Neutrophil (primary cell): ENCODE results near the gene USP48.
A peak's percentile ranks its signal among the peaks of the same experiment; 100 is the strongest.

Source experiments
- H3K27ac ChIP-seq: fragments of 200-600 bp; sonication (generic); 2 replicates; pipeline ENCODE4 v1.5.1; 2016; ENCODE audit warnings: mild to moderate bottlenecking, moderate library complexity
- H3K27me3 ChIP-seq: fragments of 200-600 bp; sonication (generic); 2 replicates; pipeline ENCODE4 v1.6.0; 2016; ENCODE audit warnings: mild to moderate bottlenecking
- H3K36me3 ChIP-seq: fragments of 200-600 bp; sonication (generic); 2 replicates; pipeline ENCODE4 v1.5.1; 2017
- H3K4me1 ChIP-seq, 2 experiments: fragments of 200-600 bp in 1 of 2; sonication (generic) in 1 of 2; 1 replicate in 1 of 2; 2 replicates in 1 of 2; pipeline versions ENCODE4 v1.5.1 to v1.6.1; 2013 to 2016; ENCODE audit warnings: low read depth in 1 of 2, low read length in 1 of 2, mild to moderate bottlenecking in 1 of 2, moderate library complexity in 1 of 2; ENCODE audit not compliant: control insufficient read depth in 1 of 2, insufficient read depth in 1 of 2
- H3K4me3 ChIP-seq, 2 experiments: fragments of 200-600 bp in 1 of 2; sonication (generic) in 1 of 2; 1 replicate in 1 of 2; 2 replicates in 1 of 2; pipeline ENCODE4 v1.5.1; 2013 to 2016; ENCODE audit warnings: low read depth in 1 of 2, low read length in 1 of 2, mild to moderate bottlenecking in 1 of 2, moderate library complexity in 1 of 2
- H3K9me3 ChIP-seq: fragments of 200-600 bp; sonication (generic); 2 replicates; pipeline ENCODE4 v1.5.1; 2016
- TF ChIP-seq, protein P1 (sequence below): fragments of 200-600 bp; sonication (generic); IDR thresholded peaks from 2 replicates; pipeline ENCODE4 v1.5.1; 2016; ENCODE audit warnings: antibody characterized with exemption

The USP48 gene

DNA sequence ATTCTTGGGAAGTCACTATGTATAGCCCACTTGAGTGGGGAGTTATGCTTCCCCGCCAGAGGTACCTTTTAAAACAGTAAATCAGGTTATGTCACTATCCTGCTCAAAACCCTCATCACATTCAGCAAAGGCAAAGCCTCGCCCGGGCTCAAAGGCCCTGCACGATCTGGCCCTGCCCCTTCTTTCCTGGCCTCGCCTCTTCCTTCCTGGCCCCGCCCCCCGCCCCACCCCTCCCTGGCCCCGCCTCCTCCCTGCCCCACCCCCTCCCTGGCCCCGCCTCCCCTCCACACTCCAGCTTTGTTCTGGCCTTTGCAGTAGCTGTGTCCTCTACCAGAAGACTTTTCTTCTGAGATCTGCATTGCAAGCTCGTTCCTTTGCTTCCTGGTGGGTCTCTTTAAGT is 35.7 kb upstream of the USP48 start:
- H3K4me1 ChIP-seq: peaks cover 20 to 28% of the 10 kb centered on the region in 2 experiments
- no peak overlapping the region for H3K27ac ChIP-seq
- TF ChIP-seq, protein P1, sequence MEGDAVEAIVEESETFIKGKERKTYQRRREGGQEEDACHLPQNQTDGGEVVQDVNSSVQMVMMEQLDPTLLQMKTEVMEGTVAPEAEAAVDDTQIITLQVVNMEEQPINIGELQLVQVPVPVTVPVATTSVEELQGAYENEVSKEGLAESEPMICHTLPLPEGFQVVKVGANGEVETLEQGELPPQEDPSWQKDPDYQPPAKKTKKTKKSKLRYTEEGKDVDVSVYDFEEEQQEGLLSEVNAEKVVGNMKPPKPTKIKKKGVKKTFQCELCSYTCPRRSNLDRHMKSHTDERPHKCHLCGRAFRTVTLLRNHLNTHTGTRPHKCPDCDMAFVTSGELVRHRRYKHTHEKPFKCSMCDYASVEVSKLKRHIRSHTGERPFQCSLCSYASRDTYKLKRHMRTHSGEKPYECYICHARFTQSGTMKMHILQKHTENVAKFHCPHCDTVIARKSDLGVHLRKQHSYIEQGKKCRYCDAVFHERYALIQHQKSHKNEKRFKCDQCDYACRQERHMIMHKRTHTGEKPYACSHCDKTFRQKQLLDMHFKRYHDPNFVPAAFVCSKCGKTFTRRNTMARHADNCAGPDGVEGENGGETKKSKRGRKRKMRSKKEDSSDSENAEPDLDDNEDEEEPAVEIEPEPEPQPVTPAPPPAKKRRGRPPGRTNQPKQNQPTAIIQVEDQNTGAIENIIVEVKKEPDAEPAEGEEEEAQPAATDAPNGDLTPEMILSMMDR: no peak
- H3K9me3 ChIP-seq: no peaks in the 10 kb centered on the region
- H3K36me3 ChIP-seq: no peaks in the 10 kb centered on the region
- peaks cover 16% of the 10 kb centered on the region for H3K27me3 ChIP-seq
- H3K4me3 ChIP-seq: no peak overlapping the region

DNA sequence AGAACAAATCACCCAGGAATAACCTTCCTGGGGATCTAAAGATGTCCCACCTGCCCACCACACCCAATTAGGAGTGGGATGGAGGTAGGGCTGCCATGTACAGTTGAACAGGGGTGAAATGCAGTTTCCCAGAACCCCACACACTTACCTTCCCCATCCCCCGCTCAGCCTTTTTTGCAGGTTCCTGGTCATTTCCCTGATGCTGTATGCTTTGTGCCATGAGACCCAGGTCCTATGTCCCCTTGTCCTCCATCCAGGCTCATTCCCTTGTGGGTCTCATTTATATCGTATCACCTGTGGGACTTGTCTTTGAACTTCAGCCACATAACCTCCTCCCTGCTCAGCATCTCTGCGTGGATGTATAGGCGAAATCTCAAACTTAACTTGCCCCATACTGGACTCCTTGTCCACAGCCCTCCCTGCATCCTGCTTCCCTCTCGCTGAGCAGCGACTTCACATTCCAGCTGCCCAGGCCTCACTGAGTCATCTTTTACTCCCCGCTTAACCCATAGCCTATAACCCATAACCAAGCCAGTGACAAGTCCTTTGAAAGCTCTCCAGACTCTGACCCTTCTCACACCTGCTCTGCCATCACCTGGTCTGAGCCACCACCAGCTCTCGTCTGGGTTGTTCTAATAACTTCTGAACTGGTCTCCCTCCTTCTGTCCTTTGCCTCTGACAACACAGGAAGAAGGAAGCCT is 33.8 kb upstream of the USP48 start:
- H3K4me1 ChIP-seq: peaks cover 16 to 23% of the 10 kb centered on the region in 2 experiments
- TF ChIP-seq, protein P1: no peak
- H3K27me3 ChIP-seq: peaks cover 25% of the 10 kb centered on the region
- no peak overlapping the region for H3K4me3 ChIP-seq
- H3K27ac ChIP-seq: no peak overlapping the region
- no peaks in the 10 kb centered on the region for H3K9me3 ChIP-seq
- H3K36me3 ChIP-seq: no peaks in the 10 kb centered on the region

DNA sequence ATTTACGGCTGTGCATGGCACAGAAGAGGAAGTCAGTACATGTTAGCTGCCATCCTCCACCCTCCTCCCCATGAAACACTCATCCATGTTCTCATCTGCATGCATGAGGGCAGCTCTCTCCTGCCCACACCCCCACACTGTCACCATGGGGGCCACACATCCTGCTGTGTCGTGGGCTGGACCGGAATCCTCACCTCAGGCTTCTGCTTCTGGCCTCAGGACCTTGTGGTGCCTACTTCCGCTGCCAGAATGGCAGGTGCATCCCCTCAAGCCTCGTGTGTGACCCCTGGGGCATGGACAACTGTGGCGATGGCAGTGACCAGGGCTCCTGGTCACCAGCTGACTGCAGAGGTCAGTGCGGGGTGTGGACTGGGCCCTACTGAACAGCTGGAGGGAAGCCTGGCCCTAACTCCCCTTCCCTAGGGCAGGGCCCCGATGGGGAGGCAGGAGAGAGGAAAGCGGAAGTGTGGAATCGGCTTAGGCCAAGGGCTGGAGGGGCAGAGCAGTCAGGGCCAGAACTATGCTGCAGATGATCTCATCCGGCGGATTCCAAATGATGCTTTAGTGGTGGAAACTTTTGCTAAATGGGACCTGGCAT is 32.9 kb upstream of the USP48 start:
- no peaks in the 10 kb centered on the region for H3K36me3 ChIP-seq
- peak overlapping the region; percentile 37 for H3K27ac ChIP-seq
- H3K4me1 ChIP-seq: peaks cover 16 to 23% of the 10 kb centered on the region in 2 experiments
- H3K27me3 ChIP-seq: peaks cover 25% of the 10 kb centered on the region
- no peaks in the 10 kb centered on the region for H3K9me3 ChIP-seq
- TF ChIP-seq, protein P1: no peak
- H3K4me3 ChIP-seq: no peak overlapping the region

DNA sequence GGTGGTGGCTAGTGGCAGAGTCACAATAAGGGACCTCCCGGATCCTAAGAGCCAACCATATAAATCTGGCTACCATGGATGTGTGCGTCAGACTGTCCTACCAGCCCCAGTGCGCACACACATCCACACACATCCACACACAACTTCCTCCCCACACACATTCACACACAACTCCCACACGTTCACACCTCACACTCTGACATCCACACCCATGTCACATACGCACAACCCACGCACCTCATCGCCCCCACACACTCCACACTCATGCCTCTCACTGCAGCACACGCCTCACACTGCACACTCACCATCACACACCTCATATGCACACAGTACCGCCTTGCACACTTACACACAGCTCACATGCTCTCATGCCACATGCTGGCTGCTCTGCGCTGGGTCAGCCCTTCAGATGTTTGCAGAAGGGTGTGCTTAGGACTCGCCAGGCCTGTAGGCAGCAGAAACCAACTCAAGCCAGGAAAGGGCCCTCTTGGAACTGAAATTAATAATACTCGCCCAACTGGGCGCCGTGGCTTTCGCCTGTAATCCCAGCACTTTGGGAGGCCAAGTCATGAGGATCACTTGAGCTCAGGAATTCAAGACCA is 32.1 kb upstream of the USP48 start:
- H3K27me3 ChIP-seq: peaks cover 25% of the 10 kb centered on the region
- no peaks in the 10 kb centered on the region for H3K36me3 ChIP-seq
- no peak overlapping the region for H3K4me3 ChIP-seq
- H3K27ac ChIP-seq: no peak overlapping the region
- H3K4me1 ChIP-seq: peaks cover 16 to 23% of the 10 kb centered on the region in 2 experiments
- TF ChIP-seq, protein P1: no peak
- H3K9me3 ChIP-seq: no peaks in the 10 kb centered on the region

DNA sequence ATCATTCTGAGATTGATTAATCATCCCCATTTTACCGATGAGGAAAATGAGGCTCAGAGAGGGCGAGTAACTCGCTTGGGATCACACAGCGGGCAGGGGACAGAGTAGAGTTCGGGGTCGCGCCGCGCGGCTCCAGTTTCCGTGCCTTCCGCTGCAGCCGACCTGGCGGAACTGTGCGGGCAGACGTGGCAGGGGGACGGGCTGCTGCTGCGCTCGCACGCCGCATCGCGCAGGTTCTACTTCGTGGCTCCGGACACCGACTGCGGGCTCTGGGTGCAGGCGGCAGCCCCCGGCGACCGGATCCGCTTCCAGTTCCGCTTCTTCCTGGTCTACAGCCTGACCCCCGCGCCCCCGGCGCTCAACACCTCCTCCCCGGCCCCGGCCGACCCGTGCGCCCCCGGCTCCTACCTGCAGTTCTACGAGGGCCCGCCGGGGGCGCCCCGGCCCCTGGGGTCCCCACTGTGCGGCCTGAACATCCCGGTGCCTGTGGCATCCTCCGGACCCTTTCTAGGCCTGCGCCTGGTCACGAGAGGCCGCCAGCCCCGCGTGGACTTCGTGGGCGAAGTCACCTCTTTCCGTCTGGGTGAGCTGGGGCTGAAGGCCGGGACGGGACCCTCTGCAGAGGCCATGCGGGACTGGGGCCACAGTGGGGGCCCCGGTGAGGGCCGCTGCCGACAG is 31.4 kb upstream of the USP48 start:
- H3K9me3 ChIP-seq: no peaks in the 10 kb centered on the region
- peak overlapping the region; percentile 13 to 50 for H3K4me3 ChIP-seq
- peaks cover 25% of the 10 kb centered on the region for H3K27me3 ChIP-seq
- TF ChIP-seq, protein P1: no peak
- no peaks in the 10 kb centered on the region for H3K36me3 ChIP-seq
- no peak overlapping the region for H3K27ac ChIP-seq
- peaks cover 16 to 23% of the 10 kb centered on the region in 2 experiments for H3K4me1 ChIP-seq
